GM19193 (cell line): ENCODE data around the gene LEMD2.

Source experiments
- POLR2A ChIP-seq: IDR thresholded peaks from 4 replicates; pipeline ENCODE4 v1.6.1; 2011; ENCODE audit not compliant: insufficient read depth, insufficient read length; ENCODE audit errors: extremely low read depth

The LEMD2 gene

GRCh38 chr6:33823806-33824205 lies 34.9 kb upstream of the LEMD2 start:
- no peak for TF ChIP-seq POLR2A

GRCh38 chr6:33822575-33823395 lies 33.9 kb upstream of the LEMD2 start:
- no peak for TF ChIP-seq POLR2A

GRCh38 chr6:33820784-33821520 lies 32.0 kb upstream of the LEMD2 start:
- TF ChIP-seq POLR2A, result no peak

GRCh38 chr6:33820243-33820642 lies 31.3 kb upstream of the LEMD2 start:
- TF ChIP-seq POLR2A, result no peak

- no peak for TF ChIP-seq POLR2A
These were observed 30.1 kb upstream of the LEMD2 start for GRCh38 chr6:33819021-33819420.

GRCh38 chr6:33818293-33818692 lies 29.4 kb upstream of the LEMD2 start:
- no peak for TF ChIP-seq POLR2A

GRCh38 chr6:33817489-33817888 lies 28.6 kb upstream of the LEMD2 start:
- TF ChIP-seq POLR2A, result no peak

- no peak for TF ChIP-seq POLR2A
These were observed 28.0 kb upstream of the LEMD2 start for GRCh38 chr6:33816911-33817310.

GRCh38 chr6:33815854-33816253 lies 26.9 kb upstream of the LEMD2 start:
- no peak for TF ChIP-seq POLR2A

GRCh38 chr6:33813990-33814985 lies 25.4 kb upstream of the LEMD2 start:
- TF ChIP-seq POLR2A, result no peak

- TF ChIP-seq POLR2A, result no peak
These were observed 24.4 kb upstream of the LEMD2 start for GRCh38 chr6:33813246-33813904.

GRCh38 chr6:33812669-33813068 lies 23.7 kb upstream of the LEMD2 start:
- no peak for TF ChIP-seq POLR2A

GRCh38 chr6:33809594-33809993 lies 20.7 kb upstream of the LEMD2 start:
- TF ChIP-seq POLR2A, result no peak

GRCh38 chr6:33808641-33809180 lies 19.8 kb upstream of the LEMD2 start:
- TF ChIP-seq POLR2A, result no peak
